Measurements from ENCODE around the gene P2RX2. TPM values are rescaled to one million over a fixed set of nuclear protein-coding genes. Genes with fewer than 3 reads are reported as not detected.

Gene P2RX2
- total and polyA plus RNA-seq, 2 of the 4 experiments (the other 2 are of a cell fraction): not detected

GRCh38 chr12:132615579-132616038, 3.0 kb upstream of the P2RX2 start:
- intact Hi-C loops (cut with micrococcal nuclease) (loop anchor here (1.0 to 5.0 kb wide), 3 partner anchors 15 to 463 kb away; no protein-coding TSS in a partner anchor), dilution Hi-C loops (cut with HindIII; ENCODE audit: low sequenced_read_pairs, unreplicated experiment) (no loop called here), in situ Hi-C loops (cut with MboI; ENCODE audit: low sequenced_read_pairs) (loop anchor here (5.0 kb wide), 1 partner anchor 198 kb away; no protein-coding TSS in a partner anchor)
- no peak for ATAC-seq (ENCODE audit: low read depth)
- Histone ChIP-seq H3K18ac (ENCODE audit: low read depth, low read length) (no peak overlapping the region), H4K5ac (ENCODE audit: low read depth, low read length) (no peak overlapping the region), H3K9me3 (ENCODE audit: control insufficient read depth, insufficient read depth, low read length) (peaks cover 26% of the 10 kb centered on the region), H3K4me1 (ENCODE audit: control insufficient read depth, insufficient read depth, low read length) (no peaks in the 10 kb centered on the region), H3K9ac (ENCODE audit: low read depth, low read length) (no peak overlapping the region), H3K79me1 (ENCODE audit: low read depth in 1 of 2, low read length in 2 of 2) (no peaks in the 10 kb centered on the region), H2AK5ac (ENCODE audit: low read depth, low read length) (no peak overlapping the region), H3K9me1 (ENCODE audit: insufficient read depth, low read length) (no peaks in the 10 kb centered on the region), H3K27ac (ENCODE audit: insufficient read depth, low read length) (no peak overlapping the region), H3K4me2 (ENCODE audit: low read depth, low read length) (no peak overlapping the region), H2BK15ac (ENCODE audit: low read depth, low read length) (no peak overlapping the region), H2AK9ac (replicated peaks; ENCODE audit: low read depth, low read length, poor library complexity) (no peak overlapping the region), H2BK120ac (ENCODE audit: low read depth, low read length) (no peak overlapping the region), H4K91ac (ENCODE audit: insufficient read depth, low read depth, low read length) (no peak overlapping the region), H3K36me3 (ENCODE audit: control insufficient read depth, insufficient read depth, low read length) (no peaks in the 10 kb centered on the region), H2AFZ (replicated peaks; ENCODE audit: low read length, poor library complexity) (no peak overlapping the region), H3K4me3 (ENCODE audit: insufficient read depth, low read depth, low read length) (no peak overlapping the region), H3K27me3 (ENCODE audit: control insufficient read depth, insufficient read depth, low read length) (peaks cover 47% of the 10 kb centered on the region), H3K4ac (ENCODE audit: low read depth, low read length) (no peak overlapping the region), H4K8ac (ENCODE audit: low read depth in 2 of 2, low read length in 2 of 2) (no peak overlapping the region), H3K56ac (ENCODE audit: extremely low read depth, insufficient read depth, low read length) (no peak overlapping the region), H3K14ac (replicated peaks; ENCODE audit: low read depth, low read length) (no peak overlapping the region), H3K23ac (ENCODE audit: low read depth, low read length) (no peak overlapping the region), H2BK5ac (ENCODE audit: low read depth, low read length, poor library complexity, severe bottlenecking) (no peak overlapping the region), H2BK20ac (ENCODE audit: low read depth, low read length) (no peak overlapping the region), H4K20me1 (ENCODE audit: insufficient read depth, low read length) (no peaks in the 10 kb centered on the region)
- POLR2A ChIA-PET (ENCODE audit: unreplicated experiment): no interaction called here
- CTCF ChIA-PET: interaction anchor here (0.6 to 1.1 kb wide), 5 partner anchors 11 to 675 kb away, joined by 3 to 7 read pairs (median 3); no protein-coding TSS in a partner anchor
- no TSS peak for BruUV-seq (replicated peaks)
- 87% methylated on average over 3 of the region's 16 CpGs; no CpG with 5 or more reads in 1 of the 2 experiments for WGBS, 2 experiments (ENCODE audit: extremely low coverage in 2 of 2, insufficient read length in 1 of 2)
- no peak for DNase-seq
- TF ChIP-seq MAZ (IDR thresholded peaks at IDR 0.05; ENCODE audit: borderline replicate concordance, low read depth, low read length) (no peak), CEBPB (IDR thresholded peaks at IDR 0.05; ENCODE audit: low read depth, low read length) (no peak), MXI1 (IDR thresholded peaks at IDR 0.05; ENCODE audit: borderline replicate concordance, low read depth, low read length) (no peak), RCOR1 (IDR thresholded peaks at IDR 0.05; ENCODE audit: insufficient replicate concordance, low read length) (no peak), SMC3 (IDR thresholded peaks at IDR 0.05; ENCODE audit: low read depth, low read length) (no peak)
- TF ChIP-seq, protein P1, sequence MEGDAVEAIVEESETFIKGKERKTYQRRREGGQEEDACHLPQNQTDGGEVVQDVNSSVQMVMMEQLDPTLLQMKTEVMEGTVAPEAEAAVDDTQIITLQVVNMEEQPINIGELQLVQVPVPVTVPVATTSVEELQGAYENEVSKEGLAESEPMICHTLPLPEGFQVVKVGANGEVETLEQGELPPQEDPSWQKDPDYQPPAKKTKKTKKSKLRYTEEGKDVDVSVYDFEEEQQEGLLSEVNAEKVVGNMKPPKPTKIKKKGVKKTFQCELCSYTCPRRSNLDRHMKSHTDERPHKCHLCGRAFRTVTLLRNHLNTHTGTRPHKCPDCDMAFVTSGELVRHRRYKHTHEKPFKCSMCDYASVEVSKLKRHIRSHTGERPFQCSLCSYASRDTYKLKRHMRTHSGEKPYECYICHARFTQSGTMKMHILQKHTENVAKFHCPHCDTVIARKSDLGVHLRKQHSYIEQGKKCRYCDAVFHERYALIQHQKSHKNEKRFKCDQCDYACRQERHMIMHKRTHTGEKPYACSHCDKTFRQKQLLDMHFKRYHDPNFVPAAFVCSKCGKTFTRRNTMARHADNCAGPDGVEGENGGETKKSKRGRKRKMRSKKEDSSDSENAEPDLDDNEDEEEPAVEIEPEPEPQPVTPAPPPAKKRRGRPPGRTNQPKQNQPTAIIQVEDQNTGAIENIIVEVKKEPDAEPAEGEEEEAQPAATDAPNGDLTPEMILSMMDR (conservative IDR thresholded peaks at IDR 0.05; ENCODE audit: low read depth, low read length): no peak

All from IMR-90 (cell line).